Measurements from ENCODE around the gene BMPER. TPM values are rescaled to one million over a fixed set of nuclear protein-coding genes. Genes with fewer than 3 reads are reported as not detected.

The BMPER gene
- total RNA-seq, 5 donors from 2014 or later (not counting 1 experiment from before 2014, with no cell fraction given), result 0.20 to 0.47 TPM; not detected in 3

DNA sequence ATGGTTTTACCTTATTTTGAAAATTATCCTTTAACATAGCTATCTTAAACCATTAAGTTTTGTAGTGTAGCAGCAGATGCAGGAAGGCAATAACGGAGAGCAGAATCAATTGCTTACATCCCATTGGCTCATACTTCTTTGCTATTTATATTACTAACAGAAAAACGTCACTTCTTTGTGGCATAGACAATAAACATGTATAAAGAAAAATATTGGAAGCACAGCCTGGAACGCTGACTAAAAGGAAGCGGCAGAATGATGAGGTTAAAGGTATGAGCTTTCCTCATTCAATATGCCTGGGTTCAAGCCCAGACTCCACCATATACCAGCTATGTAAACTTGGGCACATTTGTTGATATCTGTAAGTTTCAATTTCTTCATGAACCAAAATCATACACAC, 24.0 kb upstream of the BMPER start:
- Mint-ChIP-seq H3K4me3 (no peak overlapping the region), H3K36me3 (no peaks in the 10 kb centered on the region), H3K4me1 (no peaks in the 10 kb centered on the region), H3K27me3 (peaks cover 1 to 10% of the 10 kb centered on the region in 2 donors), H3K9me3 (no peaks in the 10 kb centered on the region), H3K27ac (no peak overlapping the region)
- DNase-seq (no peak), ATAC-seq (replicated peaks in 1 of 4) (no peak)
- no peaks in the 10 kb centered on the region for H3K9me3 ChIP-seq
- no peaks in the 10 kb centered on the region for H3K4me1 ChIP-seq (ENCODE audit: control insufficient read depth in 1 of 2, extremely low read depth in 1 of 2, insufficient read depth in 2 of 2, low read length in 2 of 2)
- H3K27me3 ChIP-seq (replicated peaks in 1 of 2; ENCODE audit: control insufficient read depth in 2 of 2, extremely low read depth in 1 of 2, insufficient read depth in 2 of 2, low read length in 1 of 2), result peaks cover 0 to 7% of the 10 kb centered on the region in 2 experiments
- CTCF ChIA-PET, result interaction anchor here in 1 of 2 donors (0.9 kb wide), 1 partner anchor 1431 kb away, joined by 3 read pairs; no protein-coding TSS in a partner anchor
- WGBS (ENCODE audit: insufficient coverage), result no CpG with 5 or more reads among the region's 4 CpGs
- no peak overlapping the region for H3K27ac ChIP-seq (ENCODE audit: low read length)
- POLR2A ChIA-PET, result no interaction called here
- H3K36me3 ChIP-seq (ENCODE audit: control insufficient read depth in 2 of 2, extremely low read depth in 1 of 2, insufficient read depth in 1 of 2, low read length in 1 of 2), result no peaks in the 10 kb centered on the region
- H3K4me3 ChIP-seq (ENCODE audit: control insufficient read depth in 1 of 2, extremely low read depth in 1 of 2, low read length in 1 of 2), result no peak overlapping the region

DNA sequence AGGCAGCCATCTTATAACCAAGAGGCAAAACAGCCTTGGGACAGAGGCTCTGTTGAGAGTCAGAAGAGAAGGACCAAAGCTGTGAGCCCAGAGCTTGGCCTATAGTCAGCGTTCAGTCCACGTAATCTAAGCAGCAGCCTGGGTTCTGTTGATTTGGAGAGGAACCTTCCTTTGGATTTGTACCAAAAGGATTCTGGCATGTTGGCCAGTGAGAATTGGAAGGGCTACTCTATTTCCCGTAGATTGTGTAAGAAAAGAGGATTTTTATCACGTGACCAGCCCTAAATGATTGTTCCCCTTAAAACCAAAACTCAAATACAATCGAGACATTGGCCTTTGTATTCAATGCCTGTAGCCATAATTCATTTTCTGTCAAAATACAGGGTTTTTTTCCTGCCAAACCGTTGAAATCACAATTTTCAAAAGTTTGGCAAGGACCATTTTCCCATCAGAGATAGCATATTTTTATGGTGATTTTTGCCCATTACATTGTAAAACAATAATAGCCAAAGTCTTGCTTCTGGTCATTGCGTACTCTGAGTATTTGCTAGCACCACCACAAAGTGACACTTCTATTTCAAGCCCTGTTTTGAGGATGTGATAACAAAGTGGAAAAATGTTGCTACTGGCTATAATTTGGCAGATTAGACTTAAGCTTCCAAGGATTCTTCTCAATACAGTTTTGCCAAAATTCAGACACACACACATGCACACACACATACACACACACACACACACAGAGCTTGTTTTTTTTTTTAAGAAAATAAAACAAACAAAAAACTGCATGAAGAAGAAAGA, 23.1 kb upstream of the BMPER start:
- H3K27ac Mint-ChIP-seq, result no peak overlapping the region
- no peaks in the 10 kb centered on the region for H3K4me1 Mint-ChIP-seq
- 89% methylated on average over 3 of the region's 7 CpGs for WGBS (ENCODE audit: insufficient coverage)
- H3K9me3 Mint-ChIP-seq, result no peaks in the 10 kb centered on the region
- Histone ChIP-seq H3K4me1 (ENCODE audit: control insufficient read depth in 1 of 2, extremely low read depth in 1 of 2, insufficient read depth in 2 of 2, low read length in 2 of 2) (no peaks in the 10 kb centered on the region), H3K27me3 (replicated peaks in 1 of 2; ENCODE audit: control insufficient read depth in 2 of 2, extremely low read depth in 1 of 2, insufficient read depth in 2 of 2, low read length in 1 of 2) (peaks cover 0 to 7% of the 10 kb centered on the region in 2 experiments), H3K4me3 (ENCODE audit: control insufficient read depth in 1 of 2, extremely low read depth in 1 of 2, low read length in 1 of 2) (no peak overlapping the region), H3K27ac (ENCODE audit: low read length) (no peak overlapping the region), H3K36me3 (ENCODE audit: control insufficient read depth in 2 of 2, extremely low read depth in 1 of 2, insufficient read depth in 1 of 2, low read length in 1 of 2) (no peaks in the 10 kb centered on the region), H3K9me3 (no peaks in the 10 kb centered on the region)
- ChIA-PET POLR2A (interaction anchor here in 1 of 2 donors (0.6 kb wide), 1 partner anchor 30 kb away, joined by 5 read pairs; no protein-coding TSS in a partner anchor), CTCF (interaction anchor here in 1 of 2 donors (0.6 kb wide), 1 partner anchor 31 kb away, joined by 3 read pairs; no protein-coding TSS in a partner anchor)
- no peak for DNase-seq
- H3K36me3 Mint-ChIP-seq, result no peaks in the 10 kb centered on the region
- H3K27me3 Mint-ChIP-seq, result peaks cover 5 to 10% of the 10 kb centered on the region in 2 donors
- H3K4me3 Mint-ChIP-seq, result no peak overlapping the region
- no peak for ATAC-seq (replicated peaks in 1 of 4)

- no peaks in the 10 kb centered on the region for H3K4me1 Mint-ChIP-seq
- Histone ChIP-seq H3K4me1 (ENCODE audit: control insufficient read depth in 1 of 2, extremely low read depth in 1 of 2, insufficient read depth in 2 of 2, low read length in 2 of 2) (no peaks in the 10 kb centered on the region), H3K36me3 (ENCODE audit: control insufficient read depth in 2 of 2, extremely low read depth in 1 of 2, insufficient read depth in 1 of 2, low read length in 1 of 2) (no peaks in the 10 kb centered on the region), H3K27ac (ENCODE audit: low read length) (no peak overlapping the region), H3K9me3 (no peaks in the 10 kb centered on the region), H3K27me3 (replicated peaks in 1 of 2; ENCODE audit: control insufficient read depth in 2 of 2, extremely low read depth in 1 of 2, insufficient read depth in 2 of 2, low read length in 1 of 2) (peaks cover 0 to 7% of the 10 kb centered on the region in 2 experiments), H3K4me3 (ENCODE audit: control insufficient read depth in 1 of 2, extremely low read depth in 1 of 2, low read length in 1 of 2) (no peak overlapping the region)
- no peaks in the 10 kb centered on the region for H3K36me3 Mint-ChIP-seq
- no peak overlapping the region for H3K4me3 Mint-ChIP-seq
- H3K9me3 Mint-ChIP-seq, result no peaks in the 10 kb centered on the region
- DNase-seq (no peak), ATAC-seq (replicated peaks in 1 of 4) (no peak)
- WGBS (ENCODE audit: insufficient coverage), result no CpG with 5 or more reads among the region's 3 CpGs
- POLR2A ChIA-PET, result no interaction called here
- CTCF ChIA-PET, result no interaction called here
- H3K27me3 Mint-ChIP-seq, result peaks cover 5 to 10% of the 10 kb centered on the region in 2 donors
- H3K27ac Mint-ChIP-seq, result no peak overlapping the region
These were observed 22.2 kb upstream of the BMPER start for GRCh38 chr7:33882950-33883670.

GRCh38 chr7:33883671-33883965, 21.7 kb upstream of the BMPER start:
- H3K4me1 ChIP-seq (ENCODE audit: control insufficient read depth in 1 of 2, extremely low read depth in 1 of 2, insufficient read depth in 2 of 2, low read length in 2 of 2), result no peaks in the 10 kb centered on the region
- POLR2A ChIA-PET, result no interaction called here
- Mint-ChIP-seq H3K27ac (no peak overlapping the region), H3K27me3 (peaks cover 5 to 10% of the 10 kb centered on the region in 2 donors), H3K4me1 (no peaks in the 10 kb centered on the region), H3K4me3 (no peak overlapping the region), H3K9me3 (no peaks in the 10 kb centered on the region), H3K36me3 (no peaks in the 10 kb centered on the region)
- no peaks in the 10 kb centered on the region for H3K9me3 ChIP-seq
- WGBS (ENCODE audit: insufficient coverage), result 13% methylated on average over 1 of the region's 1 CpG
- H3K4me3 ChIP-seq (ENCODE audit: control insufficient read depth in 1 of 2, extremely low read depth in 1 of 2, low read length in 1 of 2), result no peak overlapping the region
- CTCF ChIA-PET, result no interaction called here
- ATAC-seq (replicated peaks in 1 of 4) (no peak), DNase-seq (no peak)
- H3K36me3 ChIP-seq (ENCODE audit: control insufficient read depth in 2 of 2, extremely low read depth in 1 of 2, insufficient read depth in 1 of 2, low read length in 1 of 2), result no peaks in the 10 kb centered on the region
- peaks cover 0 to 7% of the 10 kb centered on the region in 2 experiments for H3K27me3 ChIP-seq (replicated peaks in 1 of 2; ENCODE audit: control insufficient read depth in 2 of 2, extremely low read depth in 1 of 2, insufficient read depth in 2 of 2, low read length in 1 of 2)
- H3K27ac ChIP-seq (ENCODE audit: low read length), result no peak overlapping the region

DNA sequence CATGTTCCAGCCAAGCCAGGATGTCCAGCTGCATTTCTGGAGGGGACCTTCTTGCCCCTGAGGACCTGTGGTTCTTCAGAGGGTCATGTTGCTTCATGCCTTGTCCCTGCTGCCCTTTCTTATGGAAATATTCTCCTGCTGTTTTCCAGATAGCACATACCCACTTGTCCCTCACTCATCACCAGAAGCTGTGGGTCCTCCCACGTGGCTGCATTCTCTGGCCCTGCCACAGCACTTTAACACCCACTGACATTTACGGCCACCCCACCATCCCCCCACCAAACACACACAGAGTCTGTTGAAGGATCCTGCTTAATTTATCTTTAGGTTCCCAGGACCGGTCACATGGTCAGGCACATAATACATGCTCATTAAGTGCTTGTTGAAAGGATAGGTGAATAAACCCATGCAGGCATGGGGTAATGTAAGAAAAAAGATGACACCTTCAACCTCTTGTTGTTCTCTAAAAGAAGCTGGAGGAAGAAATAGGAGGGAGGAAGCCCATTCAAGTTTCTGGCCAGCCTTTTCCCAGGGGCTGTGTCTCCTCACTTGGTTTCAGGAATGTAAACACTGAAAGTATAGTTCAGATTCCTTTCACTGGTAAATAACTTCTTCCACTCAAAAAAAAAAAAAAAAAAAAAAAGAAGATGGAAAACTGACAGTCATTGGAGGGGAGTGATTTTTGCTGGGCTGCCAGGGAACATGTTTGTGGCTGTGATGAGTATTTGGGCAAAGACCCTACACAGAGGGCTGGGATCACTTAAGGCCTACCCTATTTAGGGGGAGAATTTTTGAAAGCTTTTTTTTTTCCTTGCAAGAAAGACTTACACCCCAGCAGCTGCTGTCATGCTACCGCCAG, 19.8 kb upstream of the BMPER start:
- Histone ChIP-seq H3K36me3 (ENCODE audit: control insufficient read depth in 2 of 2, extremely low read depth in 1 of 2, insufficient read depth in 1 of 2, low read length in 1 of 2) (no peaks in the 10 kb centered on the region), H3K4me3 (ENCODE audit: control insufficient read depth in 1 of 2, extremely low read depth in 1 of 2, low read length in 1 of 2) (no peak overlapping the region), H3K27ac (ENCODE audit: low read length) (no peak overlapping the region), H3K27me3 (replicated peaks in 1 of 2; ENCODE audit: control insufficient read depth in 2 of 2, extremely low read depth in 1 of 2, insufficient read depth in 2 of 2, low read length in 1 of 2) (peaks cover 0 to 7% of the 10 kb centered on the region in 2 experiments), H3K4me1 (ENCODE audit: control insufficient read depth in 1 of 2, extremely low read depth in 1 of 2, insufficient read depth in 2 of 2, low read length in 2 of 2) (no peaks in the 10 kb centered on the region), H3K9me3 (no peaks in the 10 kb centered on the region)
- Mint-ChIP-seq H3K36me3 (no peaks in the 10 kb centered on the region), H3K9me3 (no peaks in the 10 kb centered on the region), H3K27me3 (peaks cover 7 to 9% of the 10 kb centered on the region in 2 donors), H3K27ac (no peak overlapping the region), H3K4me3 (no peak overlapping the region), H3K4me1 (no peaks in the 10 kb centered on the region)
- WGBS (ENCODE audit: insufficient coverage), result 14% methylated on average over 1 of the region's 4 CpGs
- ATAC-seq (replicated peaks in 1 of 4) (no peak), DNase-seq (no peak)
- ChIA-PET CTCF (interaction anchor here (0.7 to 1.4 kb wide), 4 partner anchors 8 to 11 kb away, joined by 3 read pairs; no protein-coding TSS in a partner anchor), POLR2A (no interaction called here)

DNA sequence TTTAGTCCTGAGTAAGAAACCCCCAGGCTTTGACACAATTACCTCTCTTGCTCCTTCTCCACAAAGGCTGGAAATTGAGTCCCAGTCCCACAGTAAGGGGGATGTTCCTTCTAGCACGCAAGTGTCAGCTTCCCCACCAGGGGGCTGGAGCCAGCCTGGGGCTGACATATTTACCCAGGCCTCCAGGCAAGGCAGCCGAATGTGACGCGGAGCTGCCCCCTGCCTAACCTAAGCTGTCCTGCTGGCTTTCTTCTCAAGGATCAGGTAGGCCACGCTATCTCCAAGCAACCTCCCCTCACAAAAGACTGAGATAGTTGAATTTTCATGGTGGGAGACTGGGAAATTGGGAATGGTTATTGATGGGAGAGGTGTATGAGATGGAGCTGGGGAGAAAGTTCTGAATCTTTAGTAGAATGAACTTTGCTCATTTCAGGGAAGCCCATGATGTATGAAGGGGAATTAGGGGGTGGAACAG, 19.2 kb upstream of the BMPER start:
- Histone ChIP-seq H3K9me3 (no peaks in the 10 kb centered on the region), H3K4me1 (ENCODE audit: control insufficient read depth in 1 of 2, extremely low read depth in 1 of 2, insufficient read depth in 2 of 2, low read length in 2 of 2) (no peaks in the 10 kb centered on the region), H3K27ac (ENCODE audit: low read length) (no peak overlapping the region), H3K4me3 (ENCODE audit: control insufficient read depth in 1 of 2, extremely low read depth in 1 of 2, low read length in 1 of 2) (no peak overlapping the region), H3K36me3 (ENCODE audit: control insufficient read depth in 2 of 2, extremely low read depth in 1 of 2, insufficient read depth in 1 of 2, low read length in 1 of 2) (no peaks in the 10 kb centered on the region), H3K27me3 (replicated peaks in 1 of 2; ENCODE audit: control insufficient read depth in 2 of 2, extremely low read depth in 1 of 2, insufficient read depth in 2 of 2, low read length in 1 of 2) (peaks cover 0 to 7% of the 10 kb centered on the region in 2 experiments)
- no peaks in the 10 kb centered on the region for H3K36me3 Mint-ChIP-seq
- ATAC-seq (replicated peaks in 1 of 4) (no peak), DNase-seq (no peak)
- H3K27ac Mint-ChIP-seq, result no peak overlapping the region
- H3K9me3 Mint-ChIP-seq, result no peaks in the 10 kb centered on the region
- ChIA-PET POLR2A (no interaction called here), CTCF (interaction anchor here in 1 of 2 donors (1.3 kb wide), 1 partner anchor 12 kb away, joined by 3 read pairs; no protein-coding TSS in a partner anchor)
- WGBS (ENCODE audit: insufficient coverage), result no CpG with 5 or more reads among the region's 5 CpGs
- no peaks in the 10 kb centered on the region for H3K4me1 Mint-ChIP-seq
- H3K27me3 Mint-ChIP-seq, result peaks cover 6 to 8% of the 10 kb centered on the region in 2 donors
- H3K4me3 Mint-ChIP-seq, result no peak overlapping the region
